ENCODE measurements around the gene ERP44. TPM values are rescaled to one million over a fixed set of nuclear protein-coding genes. Genes with fewer than 3 reads are reported as not detected.
"Not testable (repeated sequence)": the region's sequence is repeated elsewhere in the genome, so short reads cannot be mapped to it uniquely, and the experiment has no call there.

The ERP44 gene
- total and polyA plus RNA-seq, 8 donors, result 24.7 to 37.3 (median 31.5) TPM

GRCh38 chr9:100066539-100066938 lies 32.3 kb downstream of the ERP44 start:
- no peaks in the 10 kb centered on the region for H3K27me3 ChIP-seq
- DNase-seq, result peak in 2 of 4 donors; percentile 27 to 55
- no peak overlapping the region for H3K27ac ChIP-seq
- H3K36me3 ChIP-seq, result no peaks in the 10 kb centered on the region
- no peak for TF ChIP-seq CTCF (IDR thresholded peaks at IDR 0.05)
- no peaks in the 10 kb centered on the region for H3K9me3 ChIP-seq
- peaks cover 0 to 15% of the 10 kb centered on the region in 2 donors for H3K4me1 ChIP-seq
- no peak overlapping the region for H3K4me3 ChIP-seq
- intact Hi-C loops (cut with DNase I), result no loop called here
- peak; percentile 44 for ATAC-seq

GRCh38 chr9:100064872-100065581 lies 33.8 kb downstream of the ERP44 start:
- no peak for TF ChIP-seq CTCF (IDR thresholded peaks at IDR 0.05)
- H3K4me3 ChIP-seq, result no peak overlapping the region
- H3K27me3 ChIP-seq, result no peaks in the 10 kb centered on the region
- no peak overlapping the region for H3K27ac ChIP-seq
- H3K9me3 ChIP-seq, result no peaks in the 10 kb centered on the region
- H3K36me3 ChIP-seq, result no peaks in the 10 kb centered on the region
- intact Hi-C loops (cut with DNase I), result no loop called here
- peaks cover 0 to 15% of the 10 kb centered on the region in 2 donors for H3K4me1 ChIP-seq
- no peak for DNase-seq
- peak; percentile 39 for ATAC-seq

- TF ChIP-seq CTCF (IDR thresholded peaks at IDR 0.05), result no peak
- Histone ChIP-seq H3K4me1 (peaks cover 0 to 15% of the 10 kb centered on the region in 2 donors), H3K27ac (no peak overlapping the region), H3K9me3 (no peaks in the 10 kb centered on the region), H3K27me3 (no peaks in the 10 kb centered on the region), H3K36me3 (peaks cover 0 to 16% of the 10 kb centered on the region in 2 donors), H3K4me3 (no peak overlapping the region)
- no peak for DNase-seq
- intact Hi-C loops (cut with DNase I), result no loop called here
- no peak for ATAC-seq
Measured at GRCh38 chr9:100063185-100063584, 35.6 kb downstream of the ERP44 start.

GRCh38 chr9:100062683-100063082 lies 36.1 kb downstream of the ERP44 start:
- ATAC-seq; intact Hi-C loops (cut with DNase I); DNase-seq; H3K9me3 ChIP-seq; H3K27me3 ChIP-seq; H3K4me3 ChIP-seq; H3K27ac ChIP-seq: not testable (repeated sequence)
- Histone ChIP-seq H3K4me1 (peaks cover 0 to 15% of the 10 kb centered on the region in 2 donors), H3K36me3 (peaks cover 0 to 16% of the 10 kb centered on the region in 2 donors)

- TF ChIP-seq CTCF (IDR thresholded peaks at IDR 0.05), result no peak
- Histone ChIP-seq H3K4me3 (no peak overlapping the region), H3K9me3 (no peaks in the 10 kb centered on the region), H3K4me1 (no peaks in the 10 kb centered on the region), H3K27me3 (no peaks in the 10 kb centered on the region), H3K27ac (no peak overlapping the region), H3K36me3 (peaks cover 0 to 16% of the 10 kb centered on the region in 2 donors)
- DNase-seq, result no peak
- intact Hi-C loops (cut with DNase I), result no loop called here
- no peak for ATAC-seq
Measured at GRCh38 chr9:100058699-100059579, 39.9 kb downstream of the ERP44 start.

All from left lung (tissue), 10 donors.